OCI-LY1 (cell line): ENCODE results near the gene KRTAP5-4.

Experiments used
- H2AFZ ChIP-seq: fragments of 200-600 bp; sonication (generic), shearing (Covaris generic); 2 replicates; pipeline ENCODE4 v1.6.0; 2014; ENCODE audit warnings: antibody characterized with exemption, mild to moderate bottlenecking, low read length
- H3F3A ChIP-seq: fragments of 200-600 bp; sonication (generic), shearing (Covaris generic); 2 replicates; pipeline ENCODE4 v1.6.0; 2014; ENCODE audit warnings: mild to moderate bottlenecking, antibody characterized with exemption, low read length, moderate library complexity; ENCODE audit not compliant: insufficient read depth
- H3K27ac ChIP-seq: fragments of 200-600 bp; sonication (generic); 2 replicates; pipeline ENCODE4 v1.5.1; 2014; ENCODE audit warnings: low read length, mixed run types, mild to moderate bottlenecking, low read depth; ENCODE audit not compliant: poor library complexity, severe bottlenecking
- H3K27me3 ChIP-seq: fragments of 200-600 bp; sonication (generic); 2 replicates; pipeline ENCODE4 v1.6.0; 2014; ENCODE audit warnings: antibody characterized with exemption, mild to moderate bottlenecking, low read length, moderate library complexity; ENCODE audit not compliant: insufficient read depth
- H3K36me3 ChIP-seq: fragments of 200-600 bp; sonication (generic); 2 replicates; pipeline ENCODE4 v1.6.1; 2014; ENCODE audit warnings: mild to moderate bottlenecking, antibody characterized with exemption, low read length, moderate library complexity, mixed read lengths; ENCODE audit not compliant: insufficient read depth
- H3K4me1 ChIP-seq: fragments of 200-600 bp; sonication (generic); 2 replicates; pipeline ENCODE4 v1.5.1; 2014; ENCODE audit warnings: mild to moderate bottlenecking, low read length, moderate library complexity; ENCODE audit not compliant: insufficient read depth, severe bottlenecking
- H3K4me2 ChIP-seq: fragments of 200-600 bp; sonication (generic), shearing (Covaris generic); 2 replicates; pipeline ENCODE4 v1.6.1; 2014; ENCODE audit warnings: low read length
- H3K4me3 ChIP-seq: fragments of 200-600 bp; sonication (generic); 2 replicates; pipeline ENCODE4 v1.5.1; 2014; ENCODE audit warnings: low read length, low read depth, mild to moderate bottlenecking, mixed read lengths; ENCODE audit not compliant: poor library complexity, severe bottlenecking
- H3K79me2 ChIP-seq: fragments of 200-600 bp; shearing (Covaris generic); 2 replicates; pipeline ENCODE4 v1.6.1; 2016; ENCODE audit warnings: mixed run types, low read length, mixed read lengths; ENCODE audit not compliant: insufficient read depth
- H3K9ac ChIP-seq: fragments of 200-600 bp; sonication (generic), shearing (Covaris generic); 2 replicates; pipeline ENCODE4 v1.6.1; 2014; ENCODE audit warnings: mild to moderate bottlenecking, low read length, mixed read lengths
- H3K9me2 ChIP-seq: fragments of 200-600 bp; sonication (generic), shearing (Covaris generic); 2 replicates; pipeline ENCODE4 v1.6.1; 2014; ENCODE audit warnings: low read depth, mild to moderate bottlenecking, low read length, mixed read lengths
- H3K9me3 ChIP-seq: fragments of 200-600 bp; shearing (Covaris generic); 2 replicates; pipeline ENCODE4 v1.6.1; 2014; ENCODE audit warnings: low read length, mixed read lengths
- H4K20me1 ChIP-seq: fragments of 200-600 bp; sonication (generic), shearing (Covaris generic); 2 replicates; pipeline ENCODE4 v1.6.0; 2016; ENCODE audit warnings: mild to moderate bottlenecking, low read length; ENCODE audit not compliant: insufficient read depth
- EZH2 ChIP-seq: fragments of 200-600 bp; sonication (generic), shearing (Covaris generic); IDR thresholded peaks from 2 replicates; pipeline ENCODE4 v1.8.0; 2017; ENCODE audit warnings: borderline replicate concordance, mixed run types, mild to moderate bottlenecking, antibody characterized with exemption, low read length, moderate library complexity, mixed read lengths
- TF ChIP-seq, protein P1 (sequence below): fragments of 200-600 bp; sonication (generic), shearing (Covaris generic); IDR thresholded peaks from 2 replicates; pipeline ENCODE4 v1.5.1; 2017; ENCODE audit warnings: mild to moderate bottlenecking, antibody characterized with exemption, low read length, moderate library complexity, mixed read lengths

The KRTAP5-4 gene

DNA sequence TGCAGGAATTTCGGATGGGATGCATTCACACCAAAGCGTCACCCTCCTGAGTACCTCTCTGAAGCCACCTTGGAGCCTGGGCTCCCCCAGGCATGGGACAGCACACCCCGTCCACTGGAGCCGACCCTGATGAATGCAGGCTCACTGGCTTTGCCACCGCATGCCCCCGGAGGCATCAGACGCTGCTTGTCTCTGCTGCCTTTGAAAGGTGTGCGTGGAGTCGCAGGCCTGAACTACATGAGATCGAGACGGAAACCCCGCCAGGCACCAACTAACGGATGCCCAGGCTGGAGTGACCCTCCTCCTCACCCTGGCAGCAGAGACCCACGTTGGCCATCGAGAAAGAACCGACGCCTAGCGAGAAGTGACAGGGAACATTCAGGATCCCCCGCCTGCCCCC, 30.1 kb upstream of the KRTAP5-4 start:
- H3K9me2 ChIP-seq: no peaks in the 10 kb centered on the region
- no peaks in the 10 kb centered on the region for H3K9me3 ChIP-seq
- no peaks in the 10 kb centered on the region for H3K79me2 ChIP-seq
- H2AFZ ChIP-seq: no peak overlapping the region
- no peaks in the 10 kb centered on the region for H3F3A ChIP-seq
- no peaks in the 10 kb centered on the region for H3K36me3 ChIP-seq
- H3K4me1 ChIP-seq: no peaks in the 10 kb centered on the region
- no peak overlapping the region for H3K4me2 ChIP-seq
- TF ChIP-seq, protein P1, sequence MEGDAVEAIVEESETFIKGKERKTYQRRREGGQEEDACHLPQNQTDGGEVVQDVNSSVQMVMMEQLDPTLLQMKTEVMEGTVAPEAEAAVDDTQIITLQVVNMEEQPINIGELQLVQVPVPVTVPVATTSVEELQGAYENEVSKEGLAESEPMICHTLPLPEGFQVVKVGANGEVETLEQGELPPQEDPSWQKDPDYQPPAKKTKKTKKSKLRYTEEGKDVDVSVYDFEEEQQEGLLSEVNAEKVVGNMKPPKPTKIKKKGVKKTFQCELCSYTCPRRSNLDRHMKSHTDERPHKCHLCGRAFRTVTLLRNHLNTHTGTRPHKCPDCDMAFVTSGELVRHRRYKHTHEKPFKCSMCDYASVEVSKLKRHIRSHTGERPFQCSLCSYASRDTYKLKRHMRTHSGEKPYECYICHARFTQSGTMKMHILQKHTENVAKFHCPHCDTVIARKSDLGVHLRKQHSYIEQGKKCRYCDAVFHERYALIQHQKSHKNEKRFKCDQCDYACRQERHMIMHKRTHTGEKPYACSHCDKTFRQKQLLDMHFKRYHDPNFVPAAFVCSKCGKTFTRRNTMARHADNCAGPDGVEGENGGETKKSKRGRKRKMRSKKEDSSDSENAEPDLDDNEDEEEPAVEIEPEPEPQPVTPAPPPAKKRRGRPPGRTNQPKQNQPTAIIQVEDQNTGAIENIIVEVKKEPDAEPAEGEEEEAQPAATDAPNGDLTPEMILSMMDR: no peak
- no peak for TF ChIP-seq EZH2
- H3K9ac ChIP-seq: no peak overlapping the region
- no peak overlapping the region for H3K4me3 ChIP-seq
- H3K27ac ChIP-seq: no peak overlapping the region
- H4K20me1 ChIP-seq: no peaks in the 10 kb centered on the region
- peaks cover 6% of the 10 kb centered on the region; the same call in 1 of the 2 replicates for H3K27me3 ChIP-seq

DNA sequence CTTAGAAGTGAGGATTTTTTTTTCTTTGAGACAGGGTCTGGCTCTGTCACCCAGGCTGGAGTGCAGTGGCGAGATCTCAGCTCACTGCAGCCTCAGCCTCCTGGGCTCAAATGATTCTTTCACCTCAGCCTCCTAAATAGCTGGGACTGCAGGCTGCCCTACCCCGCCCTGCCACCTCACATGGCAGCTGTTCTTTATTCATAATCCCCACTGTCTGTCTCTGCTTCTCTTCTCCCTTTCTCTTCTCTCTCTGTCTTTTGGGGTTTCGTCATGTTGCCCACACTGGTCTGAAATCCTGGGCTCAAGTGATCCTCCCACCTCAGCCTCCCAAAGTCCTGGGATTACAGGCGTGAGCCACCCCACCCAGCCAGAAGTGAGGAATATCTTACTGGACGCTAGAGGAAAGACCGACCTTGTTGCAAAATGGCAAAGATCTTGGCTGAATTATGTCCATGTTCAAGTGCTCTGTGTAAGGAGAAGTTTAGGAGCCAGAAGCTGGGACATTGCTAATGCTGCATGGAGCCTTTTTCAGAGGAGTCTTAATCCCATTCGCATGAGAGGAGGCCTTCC, 29.6 kb upstream of the KRTAP5-4 start:
- Histone ChIP-seq H3K9me2 (no peaks in the 10 kb centered on the region), H3K27ac (no peak overlapping the region), H3K36me3 (no peaks in the 10 kb centered on the region), H3K79me2 (no peaks in the 10 kb centered on the region), H3K4me2 (no peak overlapping the region), H3K9me3 (no peaks in the 10 kb centered on the region), H3K27me3 (peaks cover 6% of the 10 kb centered on the region; the same call in 1 of the 2 replicates), H3K9ac (no peak overlapping the region), H3F3A (no peaks in the 10 kb centered on the region), H2AFZ (no peak overlapping the region), H3K4me1 (no peaks in the 10 kb centered on the region), H4K20me1 (no peaks in the 10 kb centered on the region), H3K4me3 (no peak overlapping the region)
- TF ChIP-seq EZH2: no peak
- TF ChIP-seq, protein P1: no peak

DNA sequence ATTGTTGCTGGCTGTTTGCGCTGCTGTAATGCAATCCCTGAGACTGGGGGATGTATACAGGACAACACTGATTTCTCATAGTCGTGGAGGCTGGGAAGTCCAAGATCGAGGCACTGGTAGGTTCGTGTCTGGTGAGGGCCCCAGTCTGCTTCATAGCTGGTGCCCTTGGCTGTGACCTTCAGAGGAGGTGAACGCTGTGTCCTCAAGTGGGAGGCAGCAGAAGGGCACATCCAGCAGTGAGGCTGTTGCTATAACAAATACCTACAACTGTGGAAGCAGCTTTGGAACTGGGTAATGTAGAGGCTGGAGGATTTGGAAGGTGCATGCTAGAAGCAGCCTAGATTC, 29.0 kb upstream of the KRTAP5-4 start:
- Histone ChIP-seq H3K9me2 (no peaks in the 10 kb centered on the region), H3K9me3 (no peaks in the 10 kb centered on the region), H3F3A (no peaks in the 10 kb centered on the region), H2AFZ (no peak overlapping the region), H3K27ac (no peak overlapping the region), H3K4me1 (no peaks in the 10 kb centered on the region), H3K9ac (no peak overlapping the region), H4K20me1 (no peaks in the 10 kb centered on the region), H3K36me3 (no peaks in the 10 kb centered on the region), H3K27me3 (peaks cover 6% of the 10 kb centered on the region; the same call in 1 of the 2 replicates), H3K4me3 (no peak overlapping the region), H3K79me2 (no peaks in the 10 kb centered on the region), H3K4me2 (no peak overlapping the region)
- no peak for TF ChIP-seq EZH2
- TF ChIP-seq, protein P1: no peak
